ENCODE results near the gene UGT1A4.

The UGT1A4 gene

DNA sequence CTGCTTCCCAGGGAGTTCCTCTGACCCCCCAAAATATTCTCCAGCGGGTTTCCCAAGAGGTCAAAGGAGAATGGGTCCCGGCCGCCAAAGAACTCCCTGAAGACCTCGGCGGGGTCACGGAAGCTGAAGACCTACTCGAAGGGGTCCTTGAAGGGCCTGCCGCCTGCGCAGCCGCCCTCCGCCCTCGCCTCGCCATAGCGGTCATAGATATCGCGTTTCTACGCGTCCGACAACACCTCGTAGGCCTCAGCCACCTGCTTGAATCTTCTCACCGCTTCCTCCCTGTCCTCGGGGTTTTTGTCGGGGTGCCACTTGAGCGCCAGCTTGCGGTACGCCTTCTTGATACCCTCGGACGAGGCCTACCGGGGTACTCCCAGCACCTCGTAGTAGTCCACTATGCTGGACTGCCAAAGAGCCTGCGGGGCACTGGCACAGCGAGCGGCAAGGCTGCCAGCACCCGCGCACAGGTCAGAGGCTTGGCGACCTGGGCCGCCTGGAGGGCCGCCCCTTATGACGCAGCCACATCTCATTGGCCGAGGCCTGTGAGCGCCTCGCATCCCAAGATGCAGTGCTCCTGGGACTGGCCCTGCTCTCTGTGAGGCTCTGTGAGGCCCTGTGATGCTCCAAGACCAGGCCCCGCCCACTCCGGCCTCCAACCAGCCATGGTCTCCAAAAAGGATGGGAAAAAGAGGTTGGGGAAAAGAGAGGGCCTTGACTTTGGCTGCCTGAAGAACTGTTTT is 36.5 kb downstream of the UGT1A4 start:
- TF ChIP-seq, protein P1, sequence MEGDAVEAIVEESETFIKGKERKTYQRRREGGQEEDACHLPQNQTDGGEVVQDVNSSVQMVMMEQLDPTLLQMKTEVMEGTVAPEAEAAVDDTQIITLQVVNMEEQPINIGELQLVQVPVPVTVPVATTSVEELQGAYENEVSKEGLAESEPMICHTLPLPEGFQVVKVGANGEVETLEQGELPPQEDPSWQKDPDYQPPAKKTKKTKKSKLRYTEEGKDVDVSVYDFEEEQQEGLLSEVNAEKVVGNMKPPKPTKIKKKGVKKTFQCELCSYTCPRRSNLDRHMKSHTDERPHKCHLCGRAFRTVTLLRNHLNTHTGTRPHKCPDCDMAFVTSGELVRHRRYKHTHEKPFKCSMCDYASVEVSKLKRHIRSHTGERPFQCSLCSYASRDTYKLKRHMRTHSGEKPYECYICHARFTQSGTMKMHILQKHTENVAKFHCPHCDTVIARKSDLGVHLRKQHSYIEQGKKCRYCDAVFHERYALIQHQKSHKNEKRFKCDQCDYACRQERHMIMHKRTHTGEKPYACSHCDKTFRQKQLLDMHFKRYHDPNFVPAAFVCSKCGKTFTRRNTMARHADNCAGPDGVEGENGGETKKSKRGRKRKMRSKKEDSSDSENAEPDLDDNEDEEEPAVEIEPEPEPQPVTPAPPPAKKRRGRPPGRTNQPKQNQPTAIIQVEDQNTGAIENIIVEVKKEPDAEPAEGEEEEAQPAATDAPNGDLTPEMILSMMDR (IDR thresholded peaks at IDR 0.05; ENCODE audit: low read depth, low read length): no peak
- H3K4me1 ChIP-seq: no peaks in the 10 kb centered on the region
- no peaks in the 10 kb centered on the region for H3K36me3 ChIP-seq
- H3K4me3 ChIP-seq (ENCODE audit: low read depth, low read length): no peak overlapping the region
- no peaks in the 10 kb centered on the region for H3K27me3 ChIP-seq
- DNase-seq: no peak
- H3K9me3 ChIP-seq: no peaks in the 10 kb centered on the region; the same call in 1 of the 2 replicates

DNA sequence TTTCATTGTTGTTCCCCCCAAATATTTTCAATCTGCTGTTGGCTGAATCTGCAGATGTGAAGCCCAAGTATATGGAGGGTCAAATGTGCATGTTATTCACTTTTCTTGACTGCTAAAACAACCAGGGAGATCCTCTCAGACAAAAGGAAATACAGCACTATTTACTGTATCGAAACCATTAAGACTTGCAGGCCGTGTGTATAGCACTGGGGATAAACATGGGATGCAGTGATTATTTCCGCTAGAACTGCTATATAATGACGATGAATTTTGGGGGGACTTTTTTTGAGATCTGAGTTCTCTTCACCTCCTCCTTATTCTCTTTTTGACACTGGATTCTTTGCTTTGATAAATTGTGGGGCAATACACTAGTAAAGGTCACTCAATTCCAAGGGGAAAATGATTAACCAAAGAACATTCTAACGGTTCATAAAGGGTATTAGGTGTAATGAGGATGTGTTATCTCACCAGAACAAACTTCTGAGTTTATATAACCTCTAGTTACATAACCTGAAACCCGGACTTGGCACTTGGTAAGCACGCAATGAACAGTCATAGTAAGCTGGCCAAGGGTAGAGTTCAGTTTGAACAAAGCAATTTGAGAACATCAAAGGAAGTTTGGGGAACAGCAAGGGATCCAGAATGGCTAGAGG is 38.0 kb downstream of the UGT1A4 start:
- TF ChIP-seq, protein P1 (IDR thresholded peaks at IDR 0.05; ENCODE audit: low read depth, low read length): no peak
- H3K4me1 ChIP-seq: no peaks in the 10 kb centered on the region
- H3K27me3 ChIP-seq: no peaks in the 10 kb centered on the region
- no peaks in the 10 kb centered on the region for H3K36me3 ChIP-seq
- no peak for DNase-seq
- no peaks in the 10 kb centered on the region for H3K9me3 ChIP-seq
- H3K4me3 ChIP-seq (ENCODE audit: low read depth, low read length): no peak overlapping the region

DNA sequence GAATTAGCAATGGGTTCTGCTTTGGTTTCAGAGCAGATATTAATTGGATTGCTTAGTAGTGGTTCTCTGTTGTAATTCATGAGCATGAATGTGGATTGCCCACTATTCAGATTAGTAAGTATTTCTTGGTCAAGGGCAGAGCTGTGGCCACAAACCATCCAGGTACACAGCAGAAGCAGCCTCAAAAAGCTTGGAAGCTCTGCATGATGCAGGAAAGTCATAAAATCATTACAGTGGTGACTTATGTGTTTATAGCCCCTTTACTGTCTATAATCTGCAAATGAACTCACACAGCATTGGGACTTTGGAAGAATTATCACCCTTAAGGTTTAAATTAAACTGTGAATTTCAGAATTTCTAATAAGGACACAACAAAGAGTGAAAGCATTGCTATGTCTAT is 39.6 kb downstream of the UGT1A4 start:
- TF ChIP-seq, protein P1 (IDR thresholded peaks at IDR 0.05; ENCODE audit: low read depth, low read length): no peak
- Histone ChIP-seq H3K27me3 (peaks cover 3% of the 10 kb centered on the region), H3K4me1 (no peaks in the 10 kb centered on the region), H3K36me3 (no peaks in the 10 kb centered on the region), H3K4me3 (ENCODE audit: low read depth, low read length) (no peak overlapping the region), H3K9me3 (no peaks in the 10 kb centered on the region)
- DNase-seq: no peak

DNA sequence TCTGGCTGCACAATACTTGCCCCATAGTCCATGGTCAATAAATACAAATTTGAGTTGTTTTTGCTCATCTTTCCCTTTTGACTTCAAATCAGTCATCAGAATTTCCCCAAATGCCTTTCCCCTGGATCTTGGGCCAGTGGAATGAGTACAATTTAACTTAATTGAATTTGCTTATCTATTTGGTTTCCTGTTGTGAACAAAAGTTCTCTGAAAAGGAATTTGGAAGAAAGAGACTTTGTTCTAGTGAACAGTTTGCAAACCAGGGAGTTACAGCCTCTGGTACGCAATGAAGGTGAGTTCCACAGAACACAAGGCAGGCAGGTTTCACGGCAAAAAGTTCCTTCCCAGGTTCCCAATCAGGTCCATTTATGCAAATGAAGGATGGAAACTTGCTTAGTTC is 40.3 kb downstream of the UGT1A4 start:
- DNase-seq: no peak
- TF ChIP-seq, protein P1 (IDR thresholded peaks at IDR 0.05; ENCODE audit: low read depth, low read length): no peak
- no peaks in the 10 kb centered on the region for H3K36me3 ChIP-seq

DNA sequence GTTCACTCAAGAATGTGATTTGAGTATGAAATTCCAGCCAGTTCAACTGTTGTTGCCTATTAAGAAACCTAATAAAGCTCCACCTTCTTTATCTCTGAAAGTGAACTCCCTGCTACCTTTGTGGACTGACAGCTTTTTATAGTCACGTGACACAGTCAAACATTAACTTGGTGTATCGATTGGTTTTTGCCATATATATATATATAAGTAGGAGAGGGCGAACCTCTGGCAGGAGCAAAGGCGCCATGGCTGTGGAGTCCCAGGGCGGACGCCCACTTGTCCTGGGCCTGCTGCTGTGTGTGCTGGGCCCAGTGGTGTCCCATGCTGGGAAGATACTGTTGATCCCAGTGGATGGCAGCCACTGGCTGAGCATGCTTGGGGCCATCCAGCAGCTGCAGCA is 41.5 kb downstream of the UGT1A4 start, which contains the start of gene UGT1A1:
UGT1A1 (plus strand) TSS at position 228 of the 400 bp plus-strand sequence; CDS start at position 246, 18 bp downstream.
- TF ChIP-seq, protein P1 (IDR thresholded peaks at IDR 0.05; ENCODE audit: low read depth, low read length): no peak
- Histone ChIP-seq H3K4me3 (ENCODE audit: low read depth, low read length) (no peak within 1 kb of the TSS), H3K27me3 (peaks cover 10% of the 10 kb centered on the region), H3K9me3 (no peaks in the 10 kb centered on the region), H3K4me1 (no peaks in the 10 kb centered on the region), H3K36me3 (no peaks in the 10 kb centered on the region)
- DNase-seq: no peak

More for the DNA sequence above, 40.3 kb downstream of the UGT1A4 start:
- Histone ChIP-seq H3K4me3 (ENCODE audit: low read depth, low read length) (no peak overlapping the region), H3K4me1 (no peaks in the 10 kb centered on the region), H3K27me3 (peaks cover 10% of the 10 kb centered on the region), H3K9me3 (no peaks in the 10 kb centered on the region)
